Breast epithelium (tissue), 4 donors: ENCODE results near the gene FBXL13. TPM values are rescaled to one million over a fixed set of nuclear protein-coding genes. Genes with fewer than 3 reads are reported as not detected.
"Not testable (repeated sequence)": the region's sequence is repeated elsewhere in the genome, so short reads cannot be mapped to it uniquely, and the experiment has no call there.

Experiments used
- DNase-seq, 2 donors: peaks; one replicate each; pipeline ENCODE4 v3.0.0-alpha.2; 2019; ENCODE audit warnings: low spot score in 2 of 2
- H3K27ac ChIP-seq, 2 donors: fragments of 200-600 bp; sonication (generic) in 1 of 2; one replicate each; pipeline ENCODE4 v1.5.1; 2016 to 2019; ENCODE audit warnings: mild to moderate bottlenecking in 1 of 2
- H3K27me3 ChIP-seq, 2 donors: fragments of 200-600 bp; sonication (generic) in 1 of 2; one replicate each; pipeline versions ENCODE4 v1.5.1 to v1.6.0; 2017 to 2019; ENCODE audit warnings: control low read depth in 1 of 2, mild to moderate bottlenecking in 1 of 2
- H3K36me3 ChIP-seq: fragments of 200-600 bp; one replicate; pipeline ENCODE4 v1.5.1; 2019
- H3K4me1 ChIP-seq, 2 donors: fragments of 200-600 bp; sonication (generic); one replicate each; pipeline ENCODE4 v1.5.1; 2016 to 2019; ENCODE audit warnings: control low read depth in 1 of 2
- H3K4me3 ChIP-seq, 3 donors: fragments of 200-600 bp; sonication (generic); 1 replicate in 2 of 3; 2 replicates in 1 of 3; pipeline ENCODE4 v1.5.1; 2016 to 2019; ENCODE audit warnings: mild to moderate bottlenecking in 3 of 3, moderate library complexity in 2 of 3
- H3K9me3 ChIP-seq, 2 donors: fragments of 200-600 bp; sonication (generic) in 1 of 2; one replicate each; pipeline ENCODE4 v1.5.1; 2016 to 2019; ENCODE audit warnings: control low read depth in 1 of 2
- POLR2A ChIP-seq: fragments of 450-650 bp; IDR thresholded peaks from one replicate; pipeline ENCODE4 v1.6.1; 2016; ENCODE audit warnings: antibody characterized with exemption, mild to moderate bottlenecking, moderate library complexity
- POLR2AphosphoS5 ChIP-seq, 3 donors: sonication (generic); formaldehyde crosslinking; IDR thresholded peaks; one replicate each; pipeline ENCODE4 v1.6.1; 2017; ENCODE audit warnings: antibody characterized with exemption in 3 of 3
- intact Hi-C: fragments of 100-400 bp; cut with DNase I; formaldehyde crosslinking; loops from one replicate; pipeline ENCODE4 v1.15.1; 2023; ENCODE audit warnings: low total_unique reads
- total RNA-seq, 3 donors: library from RNA; depleted of rRNA; stranded (reverse); fragments of >200 nt; gene quantifications; one replicate each; pipeline ENCODE4 v1.1.0, GENCODE V29; 2016
- TF ChIP-seq, protein P1 (sequence below), 3 donors: fragments of 450-650 bp; IDR thresholded peaks; one replicate each; pipeline ENCODE4 v1.5.1; 2016 to 2017; ENCODE audit warnings: antibody characterized with exemption in 3 of 3, mild to moderate bottlenecking in 3 of 3, moderate library complexity in 3 of 3

FBXL13 gene
- total RNA-seq, 3 donors from 2014 or later: 1.1 to 4.2 (median 3.3) TPM

GRCh38 chr7:103080923-103081322, 6.3 kb upstream of the FBXL13 start:
- DNase-seq: no peak
- TF ChIP-seq POLR2A (no peak), POLR2AphosphoS5 (IDR thresholded peaks at IDR 0.05) (no peak)
- TF ChIP-seq, protein P1, sequence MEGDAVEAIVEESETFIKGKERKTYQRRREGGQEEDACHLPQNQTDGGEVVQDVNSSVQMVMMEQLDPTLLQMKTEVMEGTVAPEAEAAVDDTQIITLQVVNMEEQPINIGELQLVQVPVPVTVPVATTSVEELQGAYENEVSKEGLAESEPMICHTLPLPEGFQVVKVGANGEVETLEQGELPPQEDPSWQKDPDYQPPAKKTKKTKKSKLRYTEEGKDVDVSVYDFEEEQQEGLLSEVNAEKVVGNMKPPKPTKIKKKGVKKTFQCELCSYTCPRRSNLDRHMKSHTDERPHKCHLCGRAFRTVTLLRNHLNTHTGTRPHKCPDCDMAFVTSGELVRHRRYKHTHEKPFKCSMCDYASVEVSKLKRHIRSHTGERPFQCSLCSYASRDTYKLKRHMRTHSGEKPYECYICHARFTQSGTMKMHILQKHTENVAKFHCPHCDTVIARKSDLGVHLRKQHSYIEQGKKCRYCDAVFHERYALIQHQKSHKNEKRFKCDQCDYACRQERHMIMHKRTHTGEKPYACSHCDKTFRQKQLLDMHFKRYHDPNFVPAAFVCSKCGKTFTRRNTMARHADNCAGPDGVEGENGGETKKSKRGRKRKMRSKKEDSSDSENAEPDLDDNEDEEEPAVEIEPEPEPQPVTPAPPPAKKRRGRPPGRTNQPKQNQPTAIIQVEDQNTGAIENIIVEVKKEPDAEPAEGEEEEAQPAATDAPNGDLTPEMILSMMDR (IDR thresholded peaks at IDR 0.05): no peak
- Histone ChIP-seq H3K27me3 (no peaks in the 10 kb centered on the region), H3K4me3 (no peak overlapping the region), H3K27ac (no peak overlapping the region), H3K9me3 (no peaks in the 10 kb centered on the region), H3K4me1 (peaks cover 0 to 5% of the 10 kb centered on the region in 2 donors), H3K36me3 (no peaks in the 10 kb centered on the region)
- intact Hi-C loops: no loop called here

DNA sequence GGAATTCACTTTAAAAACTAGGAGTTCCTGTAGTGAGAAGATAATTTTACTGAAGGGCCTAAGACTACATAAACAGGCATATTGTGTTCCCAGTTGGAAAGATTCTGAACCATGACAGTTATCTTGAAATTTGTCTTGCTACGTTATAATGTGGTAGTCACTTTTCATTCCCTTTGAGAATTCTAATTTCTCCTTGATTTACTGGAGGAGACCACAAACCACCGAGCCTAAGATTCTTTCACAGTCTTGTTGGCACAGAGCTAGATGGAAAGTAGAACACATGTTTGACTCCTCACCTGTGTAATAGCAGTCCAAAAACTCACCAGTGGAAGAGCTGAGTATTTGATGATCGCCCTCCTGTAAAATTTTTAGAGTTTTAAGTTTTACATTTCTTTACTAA, 5.2 kb upstream of the FBXL13 start:
- Histone ChIP-seq H3K27ac (no peak overlapping the region), H3K36me3 (no peaks in the 10 kb centered on the region), H3K9me3 (no peaks in the 10 kb centered on the region), H3K4me1 (peaks cover 0 to 5% of the 10 kb centered on the region in 2 donors), H3K27me3 (no peaks in the 10 kb centered on the region), H3K4me3 (no peak overlapping the region)
- intact Hi-C loops: no loop called here
- no peak for TF ChIP-seq POLR2A
- TF ChIP-seq, protein P1 (IDR thresholded peaks at IDR 0.05): no peak
- TF ChIP-seq POLR2AphosphoS5 (IDR thresholded peaks at IDR 0.05): no peak
- DNase-seq: no peak

GRCh38 chr7:103078226-103078625, 3.6 kb upstream of the FBXL13 start:
- H3K4me1 ChIP-seq, H3K27ac ChIP-seq, H3K36me3 ChIP-seq, DNase-seq, H3K9me3 ChIP-seq, intact Hi-C loops, H3K4me3 ChIP-seq, H3K27me3 ChIP-seq: not testable (repeated sequence)

- Histone ChIP-seq H3K9me3 (no peaks in the 10 kb centered on the region), H3K4me3 (no peak overlapping the region), H3K36me3 (no peaks in the 10 kb centered on the region), H3K27ac (no peak overlapping the region), H3K4me1 (peaks cover 0 to 12% of the 10 kb centered on the region in 2 donors), H3K27me3 (no peaks in the 10 kb centered on the region)
- DNase-seq: no peak
- intact Hi-C loops: no loop called here
- TF ChIP-seq, protein P1 (IDR thresholded peaks at IDR 0.05): no peak
- TF ChIP-seq POLR2AphosphoS5 (IDR thresholded peaks at IDR 0.05) (no peak), POLR2A (no peak)
Measured at GRCh38 chr7:103077318-103077717, 2.7 kb upstream of the FBXL13 start.

- Histone ChIP-seq H3K4me3 (no peak overlapping the region), H3K36me3 (no peaks in the 10 kb centered on the region), H3K4me1 (peaks cover 0 to 12% of the 10 kb centered on the region in 2 donors), H3K27me3 (no peaks in the 10 kb centered on the region), H3K27ac (no peak overlapping the region), H3K9me3 (no peaks in the 10 kb centered on the region)
- TF ChIP-seq POLR2AphosphoS5 (IDR thresholded peaks at IDR 0.05) (no peak), POLR2A (no peak)
- TF ChIP-seq, protein P1 (IDR thresholded peaks at IDR 0.05): no peak
- intact Hi-C loops: no loop called here
- no peak for DNase-seq
Measured at GRCh38 chr7:103076764-103077163, 2.2 kb upstream of the FBXL13 start.
